GM18519 (cell line): Measurements from ENCODE around the gene STRN.
"Not testable (repeated sequence)": the region's sequence is repeated elsewhere in the genome, so short reads cannot be mapped to it uniquely, and the experiment has no call there.

Source experiments
- ATAC-seq: cut with Tn5 transposase; IDR thresholded peaks from one replicate; pipeline ENCODE4 v1.9.1; 2021; ENCODE audit warnings: mild to moderate bottlenecking, moderate library complexity; ENCODE audit not compliant: unreplicated experiment, low FRiP score

STRN gene

DNA sequence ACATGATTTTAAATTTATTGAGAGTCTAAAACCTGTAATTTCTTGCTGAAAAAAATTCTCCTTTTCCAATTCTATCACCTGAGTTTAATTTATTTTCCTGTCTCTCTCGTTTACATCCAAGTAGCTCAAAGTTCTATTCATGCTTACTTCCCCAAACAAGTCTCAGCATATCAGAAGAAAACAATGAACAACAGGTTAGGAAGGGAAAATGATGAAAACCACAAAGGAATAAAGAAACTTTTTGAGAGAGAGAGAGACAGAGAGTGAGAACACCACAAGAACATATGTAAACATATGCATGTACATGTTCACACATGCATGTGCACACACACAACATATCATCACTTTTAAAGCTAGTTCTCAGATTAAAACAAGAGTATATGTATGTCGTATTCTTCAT, 112.1 kb downstream of the STRN start:
- ATAC-seq: no peak

DNA sequence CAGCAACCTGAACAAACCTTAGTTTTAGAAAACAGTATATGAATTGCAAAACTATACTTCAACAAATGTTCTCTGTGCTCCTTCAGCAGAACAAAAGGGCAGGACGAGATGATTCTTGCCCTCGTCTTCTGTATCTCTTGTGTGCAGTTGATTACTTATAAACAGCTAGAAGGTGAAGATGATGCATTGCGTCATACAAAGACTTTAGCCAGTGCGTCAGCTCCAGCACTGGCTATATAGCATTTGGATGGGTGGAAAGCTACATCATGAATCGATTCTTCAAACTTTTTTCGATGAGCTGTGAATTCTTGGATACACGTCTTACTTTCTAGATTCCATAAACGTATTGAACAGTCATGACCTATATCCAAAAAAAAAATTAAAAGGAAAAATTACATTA, 117.1 kb downstream of the STRN start:
- no peak for ATAC-seq

DNA sequence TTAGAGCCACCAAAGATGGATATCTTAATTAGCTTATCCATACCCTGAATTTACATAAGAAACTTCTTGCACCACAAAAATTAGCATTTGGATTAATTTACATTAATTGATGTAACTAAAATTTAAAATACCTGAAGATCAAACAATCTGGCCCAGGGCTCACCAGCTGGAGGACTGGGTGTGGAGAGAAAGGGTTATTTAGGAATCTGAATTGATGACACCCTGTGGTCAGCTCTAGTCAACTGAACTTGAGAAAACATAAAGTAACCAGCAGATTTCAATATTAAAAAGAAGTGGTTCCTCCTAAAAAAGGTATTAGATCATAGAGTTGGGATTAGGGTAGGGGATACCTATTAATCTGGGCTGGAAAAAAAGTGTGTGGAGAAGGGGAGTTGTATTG, 122.5 kb downstream of the STRN start:
- ATAC-seq: no peak

DNA sequence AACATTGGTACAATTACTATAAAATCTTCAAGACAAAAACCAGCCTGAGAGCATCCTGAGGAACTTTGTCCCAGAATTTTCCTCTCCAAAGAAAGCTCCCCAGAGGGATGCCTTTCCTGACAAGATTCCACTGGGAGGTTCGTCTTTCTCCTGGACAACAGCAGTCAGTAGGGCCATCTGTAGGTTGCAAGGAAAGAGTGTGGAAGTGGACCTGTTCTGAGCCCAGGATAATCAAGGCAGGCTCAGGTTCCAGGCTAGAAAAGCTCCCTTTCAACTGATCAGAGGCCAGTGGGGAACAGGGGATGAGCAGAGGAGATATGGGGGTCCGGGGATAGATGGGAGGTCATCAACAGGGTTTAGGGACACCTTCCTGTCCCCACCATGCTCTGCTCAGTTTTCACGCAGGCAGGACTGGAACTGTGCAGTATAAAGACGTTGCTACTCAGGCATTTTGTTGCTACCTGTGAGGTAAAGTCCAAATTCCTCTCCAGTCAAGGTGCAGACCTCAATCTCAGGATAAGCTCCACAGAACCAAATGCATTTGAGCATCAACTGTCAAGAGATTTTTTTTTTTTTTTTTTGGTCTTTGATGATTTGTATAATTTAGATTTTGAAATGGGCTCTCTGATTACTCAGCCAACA, 126.2 kb downstream of the STRN start:
- ATAC-seq: no peak

DNA sequence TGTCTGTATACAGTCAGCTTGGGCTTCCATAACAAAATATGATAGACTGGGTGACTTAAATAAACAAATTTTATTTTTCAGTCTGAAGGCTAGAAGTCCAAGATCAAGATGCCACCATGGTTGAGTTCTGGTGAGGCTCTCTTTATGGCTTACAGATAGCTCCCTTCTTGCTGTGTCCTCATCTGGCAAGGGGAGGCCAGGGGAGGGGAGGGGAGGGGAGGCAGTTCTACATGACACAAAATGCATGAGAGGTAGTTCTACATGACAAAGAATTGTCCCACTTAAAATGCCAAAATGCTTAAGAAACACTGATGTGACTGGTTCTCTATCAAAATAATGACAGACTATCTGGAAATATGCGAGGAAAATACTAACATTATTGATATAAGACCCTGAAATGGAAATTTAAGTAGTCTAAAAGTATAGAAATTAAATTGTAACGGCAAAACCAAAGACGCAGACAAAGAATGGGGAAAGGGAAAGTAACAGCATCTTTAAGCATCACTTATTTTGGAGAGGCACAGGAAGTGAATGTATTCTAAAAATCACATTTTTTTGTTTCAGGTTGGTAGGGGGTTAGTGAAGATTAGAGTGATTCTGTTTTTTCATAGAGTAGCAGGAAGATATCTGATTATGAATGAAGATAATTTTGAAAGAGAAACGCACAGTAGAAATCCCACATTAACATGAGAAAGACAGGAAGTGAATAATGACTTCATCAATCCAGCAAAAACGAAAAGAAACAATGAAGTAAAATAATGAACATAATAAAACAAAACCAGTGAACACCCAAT, 131.4 kb downstream of the STRN start:
- ATAC-seq: no peak

DNA sequence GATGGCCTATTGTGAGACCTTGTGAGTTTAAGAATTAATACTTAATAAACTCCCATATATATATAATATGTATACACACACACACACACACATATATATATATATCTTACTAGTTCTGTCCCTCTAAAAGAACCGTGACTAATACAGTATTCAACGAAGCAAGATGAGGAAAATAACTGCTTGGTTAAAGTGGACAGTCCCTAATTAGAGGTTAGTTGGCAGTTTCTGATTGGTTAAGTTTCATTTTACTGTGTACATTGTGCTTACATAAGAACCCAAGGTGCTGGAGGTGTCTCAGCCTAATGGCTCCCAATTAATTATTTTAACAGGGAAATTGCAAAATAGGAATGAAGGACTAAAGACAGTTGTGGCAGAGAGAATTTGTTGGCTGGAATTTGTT, 132.1 kb downstream of the STRN start:
- no peak for ATAC-seq

DNA sequence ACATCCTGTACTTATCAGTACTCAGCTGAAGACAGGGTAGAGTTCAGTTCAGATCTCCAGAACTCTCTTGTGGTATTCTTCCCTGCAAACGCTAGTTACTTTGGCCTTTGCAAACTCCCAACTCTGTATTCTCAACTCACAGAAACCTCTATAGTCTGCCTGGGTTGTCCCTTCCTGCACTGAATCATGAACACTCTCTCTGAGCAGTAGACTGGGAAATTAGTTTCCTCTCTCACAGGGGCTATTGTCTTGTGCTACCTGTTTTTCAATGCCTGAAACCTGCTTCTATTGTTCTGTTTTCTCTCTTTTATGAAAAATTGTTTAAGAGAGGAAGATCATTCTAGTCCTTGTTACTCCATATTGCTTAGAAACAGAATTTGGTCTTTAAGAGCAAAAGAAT, 135.2 kb downstream of the STRN start:
- ATAC-seq: no peak

DNA sequence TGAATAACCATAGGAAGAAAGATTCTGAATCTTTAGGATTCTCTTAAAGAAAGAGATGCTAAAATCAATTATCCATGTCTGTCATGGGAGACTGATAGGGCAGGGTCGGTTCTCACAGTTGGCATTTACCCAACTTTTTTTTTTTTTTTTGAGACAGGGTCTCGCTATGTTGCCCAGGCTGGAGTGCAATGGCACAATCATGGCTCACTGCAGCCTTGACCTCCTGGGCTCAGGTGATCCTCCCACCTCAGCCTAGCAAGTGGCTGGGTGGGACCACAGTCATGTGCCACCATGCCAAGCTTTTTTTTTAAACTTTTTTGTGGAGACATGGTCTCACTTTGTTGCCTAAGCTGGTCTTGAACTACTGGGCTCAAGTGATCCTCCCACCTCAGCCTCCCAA, 141.7 kb downstream of the STRN start:
- not testable (repeated sequence) for ATAC-seq

DNA sequence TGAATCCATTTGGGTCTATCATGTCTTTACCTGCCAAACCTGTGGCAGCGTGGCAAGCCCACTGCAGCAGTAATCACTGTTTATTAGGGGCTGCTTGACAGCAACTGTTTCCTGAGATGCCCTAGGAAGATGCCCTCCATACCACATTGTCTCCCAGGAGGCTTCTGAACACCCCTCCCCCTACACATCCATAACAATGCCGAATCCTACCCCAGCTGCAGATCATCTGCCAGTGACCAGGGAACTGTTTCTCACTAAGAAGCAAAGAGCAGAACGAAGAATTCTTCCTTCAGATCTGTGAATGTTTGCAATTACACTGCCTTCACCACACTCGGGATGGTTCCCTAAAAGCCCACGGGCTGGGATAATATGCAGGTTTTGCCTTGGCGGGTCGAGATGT, 142.1 kb downstream of the STRN start:
- no peak for ATAC-seq

DNA sequence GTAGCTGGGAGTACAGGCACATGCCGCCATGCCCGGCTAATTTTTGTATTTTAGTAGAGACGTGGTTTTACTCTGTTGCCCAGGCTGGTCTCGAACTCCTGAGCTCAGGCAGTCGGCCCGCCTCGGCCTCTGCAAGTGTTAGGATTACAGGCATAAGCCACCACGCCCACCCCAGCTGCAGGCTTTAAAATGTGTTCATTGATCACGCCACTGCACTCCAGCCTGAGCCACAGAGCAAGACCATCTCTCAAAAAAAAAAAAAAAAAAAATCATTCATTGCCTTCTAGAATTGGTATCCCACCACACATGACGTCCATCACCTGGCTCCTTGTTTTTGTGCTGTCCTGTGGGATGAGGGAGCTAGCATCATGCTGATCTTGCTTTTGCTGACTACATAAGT, 142.5 kb downstream of the STRN start:
- no peak for ATAC-seq

DNA sequence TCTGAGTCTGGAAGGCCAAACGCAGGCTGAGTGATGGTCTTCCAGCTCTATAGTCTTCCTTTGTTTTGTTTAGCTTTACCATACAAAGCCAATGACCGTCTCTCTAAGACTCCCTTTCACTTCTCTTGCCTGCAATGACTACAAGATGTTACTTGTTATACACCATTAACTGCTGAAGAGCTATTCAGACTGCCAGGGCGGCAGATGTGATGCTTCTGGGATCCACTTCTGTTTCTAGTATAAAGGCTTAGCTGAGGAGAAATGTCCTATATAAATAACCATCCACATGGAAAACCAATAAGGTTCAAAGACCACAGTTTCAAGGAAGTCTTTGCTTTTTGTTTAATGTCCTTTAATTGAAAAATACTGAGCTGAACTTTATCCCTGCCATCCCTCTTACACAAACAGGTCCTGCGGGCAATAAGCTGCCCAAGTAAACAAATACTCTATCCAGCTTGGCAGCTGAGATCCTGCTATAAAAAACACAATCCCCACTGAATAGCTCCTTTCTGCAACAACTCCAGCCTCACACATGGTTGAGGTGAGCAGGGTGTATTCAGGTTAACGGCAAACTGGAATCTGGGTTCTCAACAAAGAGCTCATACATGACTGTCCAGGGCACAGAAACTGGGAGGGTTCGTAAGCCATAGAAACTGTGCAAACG, 145.3 kb downstream of the STRN start:
- ATAC-seq: no peak

DNA sequence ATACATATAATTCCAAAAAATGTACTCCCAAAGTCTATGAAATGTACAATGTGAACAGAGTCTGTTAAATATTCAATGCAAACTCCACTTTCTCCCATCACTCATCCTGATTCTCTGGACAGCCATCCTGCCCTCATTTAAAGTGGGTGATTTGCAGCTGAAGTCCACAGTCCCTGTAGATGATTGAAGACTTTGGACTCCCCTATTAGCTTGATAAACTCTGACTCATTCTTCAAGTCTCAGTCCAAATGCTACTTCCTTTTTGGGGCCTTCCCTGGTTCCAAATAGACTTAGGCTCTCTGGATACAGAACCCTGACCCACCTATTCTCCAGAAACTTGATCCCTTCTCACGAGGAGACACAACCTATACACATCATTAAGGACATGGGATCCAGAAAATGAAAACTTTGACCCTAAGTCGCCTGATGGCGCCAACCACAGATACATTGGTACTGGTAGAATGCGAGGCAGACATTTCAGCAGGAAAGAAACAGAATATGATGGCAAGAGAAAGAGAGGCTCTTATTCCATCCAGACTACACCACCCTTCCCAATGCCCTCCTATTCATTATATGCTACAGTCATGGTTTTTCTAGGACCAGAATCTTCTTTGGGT, 147.1 kb downstream of the STRN start:
- ATAC-seq: no peak

DNA sequence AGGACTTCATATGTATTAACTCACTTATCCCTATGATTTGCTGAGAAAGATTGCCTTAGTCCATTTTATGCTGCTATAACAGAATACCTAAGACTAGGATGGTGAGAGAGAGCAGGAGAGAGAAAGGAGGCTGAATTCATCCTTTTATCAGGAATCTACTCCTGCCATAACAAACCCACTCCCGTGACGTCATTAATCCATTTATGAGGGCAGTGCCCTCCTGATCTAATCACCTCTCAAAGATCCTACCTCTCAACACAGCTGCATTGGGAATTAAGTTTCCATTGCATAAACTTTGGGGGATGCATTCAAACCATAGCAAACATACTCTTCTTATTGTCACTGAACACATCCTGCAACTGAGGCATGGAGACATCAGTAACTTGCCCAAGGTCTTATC, 147.8 kb downstream of the STRN start:
- no peak for ATAC-seq

DNA sequence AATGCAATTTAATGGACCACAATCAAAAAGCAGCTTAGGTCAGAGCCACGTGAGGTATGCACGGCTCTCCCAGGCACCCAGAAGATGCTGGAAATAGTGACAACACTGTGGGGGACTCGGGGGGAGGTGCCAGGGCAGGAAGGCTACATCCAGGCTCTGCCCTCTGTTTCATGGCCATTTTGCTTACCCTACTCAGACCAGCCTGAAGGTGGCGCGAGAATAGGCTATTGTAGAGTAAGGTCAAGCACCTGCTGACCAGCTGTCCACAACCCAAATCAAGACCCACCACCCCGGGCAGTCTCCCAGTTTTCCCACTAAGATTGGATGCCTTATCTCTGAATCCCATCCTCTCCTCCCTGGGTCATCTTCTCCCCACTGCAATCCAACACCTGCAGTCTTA, 154.1 kb downstream of the STRN start:
- ATAC-seq: no peak

DNA sequence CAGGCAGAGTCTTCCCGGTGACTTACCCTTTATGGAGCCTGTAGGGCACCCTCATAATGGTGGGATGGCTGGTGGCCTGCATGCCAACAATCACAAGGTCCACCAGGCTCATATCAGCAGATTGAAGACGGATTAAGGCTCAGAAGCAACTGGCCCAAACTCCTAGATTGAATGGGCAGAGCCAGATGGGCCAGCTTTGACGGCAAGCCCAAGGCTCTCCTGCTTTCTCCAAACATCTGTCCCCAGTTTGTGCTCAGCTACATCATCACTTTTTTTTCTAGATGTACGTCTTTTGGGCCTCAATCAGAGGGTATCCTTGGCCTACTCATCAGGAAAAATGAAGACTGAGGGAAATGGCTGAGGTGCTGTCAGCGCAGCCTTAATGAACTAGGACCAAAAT, 155.3 kb downstream of the STRN start:
- ATAC-seq: no peak

DNA sequence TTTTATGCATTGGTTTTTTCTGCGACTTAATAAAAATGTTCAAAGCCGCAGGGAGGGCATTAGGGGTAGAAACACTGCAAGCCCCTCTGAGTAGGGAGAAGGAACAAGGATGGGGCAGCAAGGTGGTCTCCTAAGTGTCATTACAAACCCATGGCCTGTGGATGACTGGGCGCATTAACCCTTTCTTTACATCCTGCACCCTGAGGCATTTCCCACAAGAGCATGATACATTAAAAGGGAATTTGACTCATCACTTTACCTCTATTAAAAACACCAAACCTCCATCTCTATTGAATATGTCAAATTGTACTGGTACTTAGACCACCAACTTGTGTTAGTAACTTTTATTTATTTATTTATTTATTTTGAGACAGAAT, 157.3 kb downstream of the STRN start:
- ATAC-seq: no peak

DNA sequence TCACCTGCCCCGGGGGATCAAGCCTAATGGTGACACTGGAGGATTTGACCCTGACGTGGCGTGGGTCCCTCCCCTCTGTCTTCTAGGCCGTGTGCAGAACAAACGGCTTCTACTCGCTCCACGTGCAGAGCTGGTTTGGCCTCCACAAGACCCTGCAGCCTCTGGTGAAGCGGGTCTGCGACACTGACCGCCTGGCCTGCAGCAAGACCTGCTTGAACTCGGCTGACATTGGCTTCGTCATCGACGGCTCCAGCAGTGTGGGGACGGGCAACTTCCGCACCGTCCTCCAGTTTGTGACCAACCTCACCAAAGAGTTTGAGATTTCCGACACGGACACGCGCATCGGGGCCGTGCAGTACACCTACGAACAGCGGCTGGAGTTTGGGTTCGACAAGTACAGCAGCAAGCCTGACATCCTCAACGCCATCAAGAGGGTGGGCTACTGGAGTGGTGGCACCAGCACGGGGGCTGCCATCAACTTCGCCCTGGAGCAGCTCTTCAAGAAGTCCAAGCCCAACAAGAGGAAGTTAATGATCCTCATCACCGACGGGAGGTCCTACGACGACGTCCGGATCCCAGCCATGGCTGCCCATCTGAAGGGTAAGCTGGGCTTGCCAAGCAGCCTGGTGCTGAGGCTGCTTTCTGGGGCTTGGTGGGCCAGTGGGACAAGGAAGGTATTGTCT, 157.8 kb downstream of the STRN start:
- ATAC-seq: no peak

DNA sequence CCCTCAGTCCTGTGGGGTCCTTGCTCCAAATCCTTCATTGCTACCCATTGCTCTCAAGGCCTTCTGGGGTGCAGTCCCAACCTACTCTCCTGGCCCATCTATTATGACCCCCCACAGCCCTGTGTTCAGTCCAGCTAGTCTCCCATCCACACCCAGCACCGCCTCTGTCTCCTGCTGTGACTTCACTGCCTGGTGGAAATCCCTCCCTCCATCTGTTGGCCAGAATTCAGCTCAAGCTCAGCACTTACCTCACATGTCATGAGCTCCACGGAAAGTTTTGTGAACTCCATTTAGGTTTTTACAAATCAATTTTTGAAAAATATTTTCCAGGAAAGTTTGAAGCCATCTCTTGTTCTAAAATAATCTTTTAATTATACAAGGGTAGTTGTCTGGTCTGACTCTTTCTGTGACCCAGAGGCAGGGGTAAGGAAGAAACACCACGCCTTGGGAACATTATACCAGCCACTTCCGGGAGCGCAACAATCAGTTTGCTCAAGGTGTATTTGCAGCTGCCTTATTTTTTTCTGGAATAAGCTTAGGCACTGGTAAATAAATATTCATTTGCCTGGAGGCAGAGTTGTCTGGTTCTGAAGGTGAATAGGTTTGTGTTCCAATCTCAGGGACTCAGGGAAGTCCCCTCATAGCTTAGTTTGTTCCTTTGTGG, 159.0 kb downstream of the STRN start:
- no peak for ATAC-seq

DNA sequence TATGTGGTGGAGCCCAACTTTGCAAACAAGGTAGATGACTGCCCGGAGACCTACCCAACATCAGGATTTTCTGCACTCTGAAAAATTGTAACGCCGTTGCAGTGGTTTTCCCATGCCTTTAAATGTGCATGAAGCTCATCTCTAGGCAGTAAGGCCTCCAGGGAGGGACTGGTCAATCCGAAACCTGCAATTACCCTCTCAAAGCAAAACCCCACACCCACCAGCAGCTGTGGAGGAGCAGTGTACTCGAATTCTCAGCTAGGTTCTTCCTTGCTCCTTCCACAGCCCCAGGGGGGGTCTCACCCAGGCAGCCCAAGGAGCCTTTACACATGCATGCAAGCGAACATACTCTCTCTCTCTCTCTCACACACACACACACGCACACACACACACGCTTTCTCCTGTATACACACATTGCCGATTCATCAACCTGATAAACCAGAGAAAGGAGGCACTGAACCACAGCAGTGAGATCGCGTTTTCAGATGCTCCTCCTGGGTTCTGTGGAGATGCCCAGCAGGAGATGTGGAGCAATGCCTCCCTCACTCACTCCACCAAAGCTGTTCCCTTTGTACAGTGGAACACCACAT, 160.6 kb downstream of the STRN start:
- ATAC-seq: no peak

DNA sequence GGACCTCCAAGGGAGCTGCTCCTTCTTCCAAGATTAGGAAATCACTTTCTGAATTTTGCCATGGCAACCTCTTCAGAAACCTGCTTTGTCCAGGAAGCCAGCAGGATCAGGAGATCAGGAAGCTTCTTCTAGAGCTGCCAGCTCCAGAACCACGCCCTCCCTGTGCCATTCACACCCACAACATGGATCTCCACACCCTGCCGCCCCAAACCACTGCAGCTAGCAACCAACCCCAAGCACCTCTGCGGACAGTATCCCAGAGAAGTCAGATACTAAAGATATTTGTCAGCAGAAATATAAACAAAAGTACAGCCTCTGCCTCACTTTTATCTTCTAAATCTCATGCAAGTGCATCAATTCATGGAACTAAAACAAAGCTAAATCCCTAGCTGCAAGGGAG, 163.4 kb downstream of the STRN start:
- ATAC-seq: no peak
